NCI-H226 (cell line): ENCODE measurements around the gene DCHS1.

ENCODE experiments used
- DNase-seq: peaks from one replicate; pipeline ENCODE4 v3.0.0-alpha.2; 2015

The DCHS1 gene

DNA sequence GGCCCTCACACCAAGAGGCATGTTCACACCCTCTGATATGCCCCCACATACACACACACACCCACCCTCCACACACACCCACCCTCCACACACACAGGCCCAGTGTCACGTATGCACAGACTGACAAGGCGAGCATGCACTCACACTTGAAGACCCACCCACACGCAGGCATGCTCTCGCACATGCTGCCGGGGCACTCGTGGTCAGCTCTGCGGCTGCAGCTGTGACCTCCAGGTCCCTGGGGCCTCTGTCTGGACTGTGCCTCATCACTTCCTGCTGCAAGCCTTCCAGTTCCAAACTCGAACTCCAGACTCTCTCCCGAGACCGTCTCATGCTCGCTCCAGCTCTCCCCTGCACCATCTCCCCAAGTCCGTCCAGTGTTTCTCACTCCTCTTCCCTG lies 9.5 kb downstream of the DCHS1 start:
- no peak for DNase-seq

DNA sequence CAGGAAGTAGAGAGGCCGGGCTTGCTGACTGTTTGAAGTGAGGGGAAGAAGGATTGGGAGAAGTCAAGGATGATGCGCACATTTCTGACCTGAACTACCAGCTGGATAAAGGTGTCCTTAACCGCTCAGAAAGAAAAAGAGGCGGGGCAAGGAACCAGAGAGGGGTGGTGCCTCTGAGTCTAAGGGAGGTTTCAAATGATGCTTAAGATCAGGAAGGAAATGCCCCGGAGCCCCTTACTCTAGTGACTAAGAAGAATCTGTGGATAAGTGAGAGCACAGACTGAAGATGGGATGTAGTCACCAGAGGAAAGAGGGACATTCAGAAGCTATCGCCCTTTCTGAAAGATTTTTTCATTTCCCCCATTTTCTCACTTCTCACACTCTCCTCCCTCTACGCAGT lies 12.7 kb downstream of the DCHS1 start:
- no peak for DNase-seq

GRCh38 chr11:6640985-6641701 lies 14.5 kb downstream of the DCHS1 start:
- DNase-seq = no peak

DNA sequence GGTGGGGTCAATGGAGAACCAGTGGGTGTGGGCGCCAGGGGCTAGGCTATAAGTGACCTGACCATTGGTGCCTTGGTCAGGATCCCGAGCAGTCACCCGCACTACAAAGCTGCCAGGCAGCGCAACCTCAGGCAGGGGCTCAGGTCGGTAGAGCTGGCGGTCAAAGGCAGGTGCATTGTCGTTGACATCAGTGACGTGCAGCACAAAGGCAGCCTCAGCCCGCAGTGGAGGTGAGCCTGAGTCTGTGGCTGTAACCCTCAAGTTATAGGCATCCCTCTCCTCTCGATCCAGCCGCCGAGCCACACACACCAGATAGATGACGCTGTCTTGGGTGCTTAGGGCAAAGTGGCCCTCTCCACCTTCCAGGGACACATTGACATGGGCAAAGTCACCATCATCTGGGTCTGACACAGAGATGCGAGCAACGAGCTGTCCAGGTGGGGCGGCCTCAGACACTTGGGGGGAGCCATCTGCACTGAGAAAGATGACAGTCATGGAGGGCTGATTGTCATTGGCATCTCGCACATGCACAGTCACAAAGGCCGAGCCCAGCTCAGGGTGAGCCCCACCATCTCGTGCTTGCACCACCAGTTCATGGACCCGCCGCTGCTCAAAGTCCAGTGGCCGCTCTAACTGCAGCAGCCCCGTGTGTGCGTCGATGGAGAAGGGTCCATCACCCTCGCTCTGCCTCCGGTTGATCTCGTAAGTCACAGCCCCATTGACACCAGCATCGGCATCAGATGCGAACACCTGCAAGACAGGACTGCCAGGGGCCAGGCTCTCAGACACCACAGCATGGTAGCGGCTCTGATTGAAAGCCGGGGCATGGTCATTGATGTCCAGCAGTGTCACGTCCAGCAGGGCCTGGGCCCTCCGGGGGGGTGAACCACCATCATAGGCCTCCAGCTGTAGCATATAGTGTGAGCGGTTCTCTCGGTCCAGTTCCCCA lies 15.3 kb downstream of the DCHS1 start:
- no peak for DNase-seq

DNA sequence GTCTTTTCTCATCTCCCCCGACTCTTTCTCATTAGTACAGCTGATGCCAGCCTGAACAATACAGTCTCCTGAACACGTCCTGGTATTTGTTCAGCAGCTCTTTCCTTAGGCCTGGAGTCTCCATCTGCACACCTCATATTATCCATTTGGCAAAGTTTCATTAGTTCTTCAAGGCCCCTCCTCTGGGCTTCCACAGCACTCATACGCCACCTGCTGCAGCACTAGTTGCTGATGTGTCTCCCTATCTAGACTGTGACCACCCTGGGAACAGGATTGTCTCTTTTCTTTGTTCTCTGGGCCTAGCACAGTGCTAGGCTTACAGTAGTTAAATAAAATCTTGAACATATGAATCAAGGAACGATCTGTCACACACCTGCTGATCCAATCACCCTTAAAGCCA lies 17.2 kb downstream of the DCHS1 start:
- DNase-seq = no peak

- peak; percentile 75 for DNase-seq
Observed at GRCh38 chr11:6637871-6638270, 17.7 kb downstream of the DCHS1 start.

- DNase-seq = no peak
Observed at GRCh38 chr11:6636480-6636879, 19.1 kb downstream of the DCHS1 start.

DNA sequence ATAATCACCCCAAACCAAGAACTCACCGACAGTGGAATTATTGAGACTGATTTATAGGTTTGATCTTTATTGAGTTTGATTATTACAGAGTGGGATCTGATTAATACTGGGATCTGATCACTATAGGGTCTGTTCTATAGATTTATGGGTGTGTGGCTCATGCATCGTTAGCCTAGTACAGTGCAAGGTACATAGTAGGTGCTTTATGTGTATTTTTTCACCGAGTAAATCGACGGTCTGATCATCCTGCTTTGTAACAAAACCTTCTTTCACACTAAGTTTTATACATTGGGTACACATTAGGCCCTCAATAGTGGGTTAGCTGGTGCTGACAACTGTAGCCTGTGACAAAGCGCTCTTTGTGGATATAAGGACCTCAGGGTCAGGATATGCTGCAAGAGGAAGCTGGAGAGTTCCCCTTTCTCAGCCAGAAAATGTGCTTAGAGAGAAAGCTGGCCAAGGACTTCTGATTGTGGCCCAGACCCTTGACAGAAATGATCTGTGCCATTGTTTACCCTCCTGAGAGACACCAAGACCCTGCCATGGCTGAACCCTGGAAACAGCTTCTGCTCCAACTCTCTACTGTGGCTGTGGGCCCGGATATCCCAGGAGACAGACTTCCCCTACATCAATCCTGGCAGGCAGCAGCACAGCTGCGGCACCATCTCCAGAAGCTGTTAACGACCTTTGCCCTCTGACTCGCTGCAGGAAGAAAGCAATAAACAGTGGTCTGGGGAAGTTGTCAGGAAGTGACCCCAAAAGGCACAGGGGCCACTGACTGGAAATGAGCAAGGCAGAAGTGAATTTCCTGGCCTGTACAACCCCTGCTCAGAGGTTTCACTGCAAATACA lies 20.3 kb downstream of the DCHS1 start:
- DNase-seq = no peak

- DNase-seq = no peak
Observed at GRCh38 chr11:6634534-6634933, 21.1 kb downstream of the DCHS1 start.

DNA sequence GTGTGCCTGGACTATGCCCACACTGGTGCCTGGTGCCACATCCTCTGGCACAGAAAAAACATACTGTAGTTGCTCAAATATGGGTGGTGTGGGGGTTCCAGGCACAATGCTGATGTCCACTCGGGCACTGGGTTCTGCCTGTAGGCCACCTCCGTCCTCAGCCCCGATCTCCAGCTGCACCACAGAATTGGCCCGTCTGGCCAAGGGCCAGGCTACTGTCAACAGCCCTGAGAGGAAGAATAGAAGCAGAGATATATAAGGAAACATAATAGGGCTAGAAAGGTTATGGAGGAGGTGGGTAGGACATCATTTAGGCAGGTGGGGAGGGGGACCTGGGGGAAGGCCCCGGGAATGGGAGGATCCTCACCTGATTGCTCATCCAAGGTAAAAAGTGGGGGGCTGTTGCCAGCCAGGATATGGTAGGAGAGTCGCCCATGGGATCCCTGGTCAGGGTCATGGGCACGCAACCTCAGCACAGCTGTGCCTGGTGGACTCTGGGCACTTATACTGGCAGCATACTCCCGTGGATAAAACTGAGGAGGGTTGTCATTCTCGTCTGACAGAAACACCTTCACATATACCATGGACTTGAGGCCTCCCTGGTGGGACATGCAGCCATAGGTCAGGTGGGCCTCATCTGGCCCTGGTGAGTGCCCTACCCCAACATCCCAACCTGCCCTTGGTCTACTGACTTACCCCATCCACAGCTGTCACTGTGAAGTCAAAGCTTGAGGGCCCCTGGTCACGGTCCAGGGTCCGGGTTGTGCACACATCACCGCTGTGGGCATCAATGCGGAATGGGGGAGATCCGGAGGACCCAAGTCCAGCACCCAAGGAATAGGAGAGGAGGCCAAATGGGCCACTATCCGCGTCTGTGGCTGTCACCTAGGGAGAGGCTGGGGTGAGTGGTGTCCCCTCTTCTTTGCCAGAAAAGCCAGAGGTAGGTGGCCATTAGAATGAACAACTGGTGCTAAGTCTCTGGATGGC lies 21.9 kb downstream of the DCHS1 start:
- no peak for DNase-seq

DNA sequence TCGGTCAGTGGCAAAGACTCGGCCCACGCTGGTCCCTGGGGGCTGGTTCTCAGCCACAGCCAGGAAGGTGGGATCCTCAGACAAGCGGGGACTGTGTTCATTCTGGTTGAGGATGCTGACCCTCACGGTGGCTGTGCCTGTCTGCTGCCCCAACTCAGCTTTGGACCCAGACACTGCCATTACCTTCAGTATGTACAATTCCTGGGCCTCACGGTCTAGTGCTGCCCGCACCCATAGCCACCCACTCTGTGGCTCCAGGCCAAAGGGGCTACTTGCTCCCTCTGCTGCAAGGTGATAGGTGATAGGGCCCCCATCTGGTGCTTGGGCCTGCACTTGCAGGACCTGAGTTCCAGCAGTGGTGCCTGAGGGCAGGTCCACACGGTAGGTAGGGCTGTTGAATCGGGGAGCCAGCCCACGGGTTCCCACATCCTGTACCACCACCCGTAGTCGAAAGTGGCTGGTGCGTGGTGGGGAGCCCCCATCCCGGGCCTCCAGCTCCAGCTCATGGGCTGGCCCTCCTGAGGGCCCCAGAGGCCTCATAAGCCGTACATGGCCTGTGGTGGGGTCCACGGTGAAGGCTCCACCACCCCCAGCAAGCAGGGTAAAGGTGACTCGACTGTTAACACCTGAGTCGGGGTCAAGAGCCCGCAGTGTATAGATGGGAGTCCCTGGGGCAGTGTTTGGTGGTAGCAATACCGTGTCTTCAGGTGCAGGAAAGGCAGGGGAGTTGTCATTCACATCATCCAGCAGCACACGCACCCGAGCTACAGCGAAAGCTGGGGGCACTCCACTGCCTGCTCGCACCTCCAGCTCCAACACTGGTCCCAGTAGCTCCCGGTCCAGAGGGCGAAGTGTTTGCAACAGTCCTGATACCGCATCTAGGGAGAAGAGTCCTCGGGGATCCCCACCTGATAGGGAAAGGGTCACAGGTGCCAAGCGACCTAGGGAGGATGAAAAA lies 23.2 kb downstream of the DCHS1 start:
- DNase-seq = no peak

GRCh38 chr11:6631361-6631890 lies 24.2 kb downstream of the DCHS1 start:
- no peak for DNase-seq

GRCh38 chr11:6630632-6631291 lies 24.8 kb downstream of the DCHS1 start:
- DNase-seq = no peak

DNA sequence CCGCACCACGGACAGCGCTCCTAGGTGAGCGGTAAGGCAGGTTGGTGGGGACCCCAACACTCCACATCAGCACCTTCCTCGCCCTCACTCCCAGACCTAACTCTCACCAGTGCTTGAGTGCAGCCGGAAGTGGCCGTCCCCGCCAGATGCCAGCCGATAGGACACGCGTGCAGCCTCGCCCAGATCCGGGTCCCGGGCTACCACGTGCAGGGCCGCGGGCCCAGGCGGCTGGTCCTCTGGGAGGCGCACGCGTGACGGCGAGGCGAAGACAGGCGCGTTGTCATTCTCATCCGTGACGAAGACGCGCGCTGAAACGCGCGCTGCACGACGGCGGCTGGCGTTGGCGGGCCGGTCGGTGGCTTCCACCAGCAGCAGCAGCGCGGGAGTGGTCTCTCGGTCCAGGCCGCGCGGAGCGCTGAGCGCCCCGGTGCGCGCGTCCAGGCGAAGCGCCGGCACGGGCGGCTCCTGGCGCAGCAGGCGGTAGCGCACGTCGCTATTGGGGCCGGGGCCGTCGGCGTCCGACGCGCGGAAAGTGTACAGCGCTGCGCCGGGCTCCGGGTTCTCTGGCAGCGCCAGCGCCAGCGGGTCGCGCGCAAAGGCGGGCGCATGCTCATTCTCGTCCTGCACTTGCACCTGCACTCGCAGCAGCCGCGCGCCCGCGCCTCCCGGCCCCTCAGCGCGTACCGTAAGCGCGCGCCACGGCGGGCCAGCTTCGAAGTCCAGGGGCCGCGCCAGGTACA lies 25.5 kb downstream of the DCHS1 start:
- no peak for DNase-seq

GRCh38 chr11:6629573-6629891 lies 26.1 kb downstream of the DCHS1 start:
- DNase-seq = no peak

- no peak for DNase-seq
Observed at GRCh38 chr11:6628526-6628925, 27.1 kb downstream of the DCHS1 start.

DNA sequence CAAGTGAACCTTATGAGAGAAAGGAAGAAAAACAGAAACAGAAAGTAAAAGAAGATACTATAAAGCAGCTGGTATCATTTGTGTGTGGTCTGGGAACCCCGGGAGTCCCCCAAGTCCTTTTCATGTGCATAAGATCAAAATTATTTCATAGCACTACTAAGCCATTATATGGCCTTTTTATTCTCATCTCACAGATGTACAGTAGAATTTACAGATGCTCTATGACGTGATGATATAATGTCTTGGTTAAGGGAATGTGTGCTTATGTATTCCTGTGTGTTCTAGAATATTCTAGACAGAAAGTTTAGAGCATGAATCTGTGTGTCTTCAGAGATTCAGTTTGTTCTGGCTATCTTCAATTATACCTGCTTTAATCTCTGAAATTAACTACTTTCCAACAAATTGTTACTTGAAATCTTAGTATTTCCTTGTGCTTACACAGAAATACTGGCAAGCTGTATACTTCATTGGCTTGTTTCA lies 27.8 kb downstream of the DCHS1 start:
- DNase-seq = no peak

GRCh38 chr11:6626971-6627761 lies 28.4 kb downstream of the DCHS1 start:
- no peak for DNase-seq
